ENCODE data around the gene RTN3. TPM values are rescaled to one million over a fixed set of nuclear protein-coding genes. Genes with fewer than 3 reads are reported as not detected.
"Not testable (repeated sequence)": the region's sequence is repeated elsewhere in the genome, so short reads cannot be mapped to it uniquely, and the experiment has no call there.

Gene RTN3
- total RNA-seq, 1 donor from 2014 or later: 140 TPM

GRCh38 chr11:63767565-63768236 lies 86.4 kb downstream of the RTN3 start:
- H3K36me3 ChIP-seq: no peaks in the 10 kb centered on the region
- H3K9me3 ChIP-seq: no peaks in the 10 kb centered on the region
- peak; percentile 51 for DNase-seq
- peak overlapping the region; percentile 80 for H3K4me3 ChIP-seq
- peak; percentile 17 to 57 for ATAC-seq
- no peaks in the 10 kb centered on the region for H3K27me3 ChIP-seq (ENCODE audit: low read depth)
- peaks cover 15% of the 10 kb centered on the region for H3K4me1 ChIP-seq
- TF ChIP-seq, protein P1, sequence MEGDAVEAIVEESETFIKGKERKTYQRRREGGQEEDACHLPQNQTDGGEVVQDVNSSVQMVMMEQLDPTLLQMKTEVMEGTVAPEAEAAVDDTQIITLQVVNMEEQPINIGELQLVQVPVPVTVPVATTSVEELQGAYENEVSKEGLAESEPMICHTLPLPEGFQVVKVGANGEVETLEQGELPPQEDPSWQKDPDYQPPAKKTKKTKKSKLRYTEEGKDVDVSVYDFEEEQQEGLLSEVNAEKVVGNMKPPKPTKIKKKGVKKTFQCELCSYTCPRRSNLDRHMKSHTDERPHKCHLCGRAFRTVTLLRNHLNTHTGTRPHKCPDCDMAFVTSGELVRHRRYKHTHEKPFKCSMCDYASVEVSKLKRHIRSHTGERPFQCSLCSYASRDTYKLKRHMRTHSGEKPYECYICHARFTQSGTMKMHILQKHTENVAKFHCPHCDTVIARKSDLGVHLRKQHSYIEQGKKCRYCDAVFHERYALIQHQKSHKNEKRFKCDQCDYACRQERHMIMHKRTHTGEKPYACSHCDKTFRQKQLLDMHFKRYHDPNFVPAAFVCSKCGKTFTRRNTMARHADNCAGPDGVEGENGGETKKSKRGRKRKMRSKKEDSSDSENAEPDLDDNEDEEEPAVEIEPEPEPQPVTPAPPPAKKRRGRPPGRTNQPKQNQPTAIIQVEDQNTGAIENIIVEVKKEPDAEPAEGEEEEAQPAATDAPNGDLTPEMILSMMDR (IDR thresholded peaks at IDR 0.05): no peak
- intact Hi-C loops (cut with DNase I): no loop called here
- H3K27ac ChIP-seq: peak overlapping the region; percentile 71

DNA sequence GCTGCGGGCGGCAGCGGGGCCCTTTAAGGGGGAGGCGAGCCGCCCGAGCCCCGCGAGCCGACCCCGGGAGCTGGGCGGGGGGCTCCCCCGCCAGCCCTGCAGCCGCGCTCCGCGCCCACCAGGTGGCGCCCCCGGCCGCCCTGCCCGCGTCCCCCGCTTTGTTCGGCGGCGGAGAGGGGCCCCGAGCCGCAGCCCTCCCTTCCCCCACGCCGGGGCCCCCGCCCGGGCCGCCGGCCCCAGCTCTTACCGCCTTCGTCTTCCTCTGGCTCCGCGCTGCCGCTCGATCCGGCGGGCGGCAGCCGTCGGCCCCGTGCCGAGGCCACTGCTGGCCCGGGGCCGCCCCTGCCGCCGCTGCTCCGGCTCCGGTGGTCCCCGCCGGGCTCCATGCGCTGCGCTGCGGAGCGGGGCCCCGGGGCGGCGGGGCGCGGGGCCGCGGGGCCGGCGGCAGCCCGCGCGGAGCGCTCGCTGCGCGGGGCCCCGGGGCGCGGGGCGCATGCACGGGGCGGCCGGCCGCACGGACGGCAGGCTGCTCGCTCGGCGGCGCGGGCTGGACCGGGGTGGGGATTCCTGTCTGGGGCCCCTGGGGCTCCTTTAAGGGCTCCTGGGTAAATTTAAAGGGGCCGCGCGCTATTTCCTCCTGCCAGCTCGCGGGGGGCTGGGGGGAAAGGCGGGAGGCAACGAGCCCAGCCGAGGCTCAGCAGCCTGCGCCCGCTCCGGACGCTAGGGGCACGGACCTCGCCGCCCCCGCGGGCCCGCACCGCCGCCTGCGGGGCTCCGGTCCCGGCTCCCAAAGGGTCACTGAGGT lies 87.1 kb downstream of the RTN3 start, which contains the start of gene ZFTA:
Gene ZFTA (minus strand): TSS at position 539 of the 805 bp plus-strand sequence. CDS start 153 bp downstream, at position 386.
- Histone ChIP-seq H3K27ac (peak within 1 kb of the TSS; percentile 72), H3K36me3 (no peaks in the 10 kb centered on the region), H3K4me3 (peak within 1 kb of the TSS; percentile 80), H3K4me1 (peaks cover 15% of the 10 kb centered on the region), H3K27me3 (ENCODE audit: low read depth) (no peaks in the 10 kb centered on the region), H3K9me3 (no peaks in the 10 kb centered on the region)
- TF ChIP-seq, protein P1 (IDR thresholded peaks at IDR 0.05): peak; percentile 51
- intact Hi-C loops (cut with DNase I): no loop called here
- ATAC-seq: peak; percentile 53 to 67
- peak; percentile 71 for DNase-seq

DNA sequence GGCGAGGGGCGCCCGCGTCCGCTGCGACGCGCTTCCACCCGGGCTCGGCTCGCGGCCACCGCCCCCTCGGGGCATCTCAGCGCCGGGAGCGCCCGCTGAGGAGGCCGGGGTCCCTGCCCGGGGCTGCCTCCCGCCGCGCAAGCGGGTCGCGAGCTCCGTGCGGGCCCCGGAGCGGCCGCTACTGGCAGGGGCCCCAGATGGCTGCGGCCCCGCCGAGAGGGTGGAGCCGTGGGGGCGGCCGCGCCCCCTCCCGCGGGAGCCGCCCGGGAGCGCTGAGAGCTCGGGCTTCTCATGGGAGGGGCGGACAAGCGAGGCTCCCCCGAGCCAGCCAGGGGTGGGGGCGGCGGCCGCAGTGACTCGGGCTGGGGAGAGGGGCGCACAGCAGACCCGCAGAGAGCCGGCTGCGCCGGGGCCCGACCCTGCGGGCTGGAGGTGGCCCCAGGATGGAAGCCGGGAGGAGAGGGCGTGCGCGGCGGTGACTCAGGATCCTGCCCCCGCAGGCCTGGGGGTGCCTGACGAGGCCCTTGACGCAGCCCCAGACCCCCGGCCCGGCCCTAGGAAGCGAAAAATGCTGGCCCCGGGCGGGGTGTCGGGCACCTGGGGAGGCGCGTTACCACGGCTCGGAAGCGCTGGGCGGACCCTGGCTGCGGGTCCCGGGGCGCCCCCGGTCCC lies 87.9 kb downstream of the RTN3 start:
- Histone ChIP-seq H3K36me3 (no peaks in the 10 kb centered on the region), H3K27me3 (ENCODE audit: low read depth) (no peaks in the 10 kb centered on the region), H3K4me3 (peak overlapping the region; percentile 80), H3K27ac (peak overlapping the region; percentile 72), H3K4me1 (peaks cover 15% of the 10 kb centered on the region), H3K9me3 (no peaks in the 10 kb centered on the region)
- intact Hi-C loops (cut with DNase I): no loop called here
- TF ChIP-seq, protein P1 (IDR thresholded peaks at IDR 0.05): no peak
- DNase-seq: peak; percentile 52
- ATAC-seq: peak; percentile 52 to 58

DNA sequence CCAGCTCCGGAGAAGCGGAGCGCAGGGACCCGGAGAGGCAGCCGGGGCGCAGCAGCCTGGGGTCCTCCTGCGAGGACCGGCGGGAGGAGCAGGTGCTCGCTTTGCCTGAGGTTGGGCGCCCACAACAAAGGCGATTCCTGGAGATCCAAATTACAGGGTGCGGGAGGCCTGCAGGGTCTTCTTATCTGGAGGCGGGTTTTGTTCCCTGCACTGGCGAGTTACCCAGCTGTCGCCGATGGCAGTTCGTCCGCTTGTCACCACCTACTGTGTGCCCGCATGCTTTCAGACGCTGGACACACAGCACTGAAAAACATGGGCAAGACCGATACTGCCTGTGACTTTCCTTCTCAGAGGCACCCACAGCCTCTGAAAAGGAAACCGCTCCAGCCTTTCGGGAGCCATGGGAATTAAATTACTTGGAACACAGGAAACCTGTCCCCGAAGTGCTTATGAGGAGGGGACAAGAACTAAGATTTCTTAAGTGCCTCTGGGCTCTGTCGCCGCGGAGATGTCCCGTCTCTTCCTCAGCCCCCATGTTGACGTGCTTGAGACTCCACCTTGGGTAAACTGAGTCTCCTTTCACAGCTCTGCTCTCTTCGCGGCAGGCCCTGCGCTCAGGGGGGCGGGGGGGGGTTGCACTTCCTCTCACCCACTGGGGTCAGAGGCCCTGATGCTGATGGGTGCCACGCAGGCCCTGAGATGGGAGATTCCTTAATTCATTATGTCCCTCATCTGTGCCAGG lies 88.6 kb downstream of the RTN3 start:
- Histone ChIP-seq H3K27ac (peak overlapping the region; percentile 72), H3K9me3 (no peaks in the 10 kb centered on the region), H3K27me3 (ENCODE audit: low read depth) (no peaks in the 10 kb centered on the region), H3K4me3 (peak overlapping the region; percentile 80), H3K36me3 (no peaks in the 10 kb centered on the region), H3K4me1 (peaks cover 15% of the 10 kb centered on the region)
- ATAC-seq: peak; percentile 1 to 4
- TF ChIP-seq, protein P1 (IDR thresholded peaks at IDR 0.05): no peak
- intact Hi-C loops (cut with DNase I): no loop called here
- DNase-seq: no peak

GRCh38 chr11:63770763-63771162 lies 89.5 kb downstream of the RTN3 start:
- intact Hi-C loops (cut with DNase I): no loop called here
- Histone ChIP-seq H3K36me3 (no peaks in the 10 kb centered on the region), H3K4me1 (peaks cover 15% of the 10 kb centered on the region), H3K27ac (no peak overlapping the region), H3K9me3 (no peaks in the 10 kb centered on the region), H3K27me3 (ENCODE audit: low read depth) (no peaks in the 10 kb centered on the region), H3K4me3 (no peak overlapping the region)
- TF ChIP-seq, protein P1 (IDR thresholded peaks at IDR 0.05): no peak
- ATAC-seq (no peak), DNase-seq (no peak)

DNA sequence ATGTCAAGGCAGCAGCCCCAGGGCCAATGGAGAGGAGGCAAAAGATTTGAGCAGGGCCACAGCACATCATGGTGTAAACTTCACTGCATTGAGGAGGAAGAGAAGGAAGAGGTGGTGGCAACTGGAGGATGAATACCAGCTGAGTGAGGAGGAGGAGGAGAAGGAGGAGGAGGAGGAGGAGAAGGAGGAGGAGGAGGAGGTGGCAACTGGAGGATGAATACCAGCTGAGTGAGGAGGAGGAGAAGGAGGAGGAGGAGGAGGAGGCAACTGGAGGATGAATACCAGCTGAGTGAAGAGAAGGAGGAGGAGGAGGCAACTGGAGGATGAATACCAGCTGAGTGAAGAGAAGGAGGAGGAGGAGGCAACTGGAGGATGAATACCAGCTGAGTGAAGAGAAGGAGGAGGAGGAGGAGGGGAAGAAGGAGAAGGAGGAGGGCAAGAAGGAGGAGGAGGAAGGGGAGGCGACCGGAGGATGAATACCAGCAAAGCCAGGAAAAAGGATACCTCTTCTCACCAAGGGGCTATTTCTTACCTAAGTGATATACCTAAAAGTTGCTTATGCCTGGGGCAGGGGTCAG lies 90.5 kb downstream of the RTN3 start:
- H3K36me3 ChIP-seq; DNase-seq; H3K27me3 ChIP-seq (ENCODE audit: low read depth); H3K9me3 ChIP-seq; H3K4me1 ChIP-seq; ATAC-seq; intact Hi-C loops (cut with DNase I); H3K4me3 ChIP-seq; H3K27ac ChIP-seq: not testable (repeated sequence)

Measured in lower lobe of right lung (tissue), 2 donors.